ENCODE measurements around the gene KRTAP2-1. TPM values are rescaled to one million over a fixed set of nuclear protein-coding genes. Genes with fewer than 3 reads are reported as not detected.
"Not testable (repeated sequence)": the region's sequence is repeated elsewhere in the genome, so short reads cannot be mapped to it uniquely, and the experiment has no call there.

KRTAP2-1 gene
- total RNA-seq, 4 donors from 2014 or later, result not detected

- TF ChIP-seq POLR2A (IDR thresholded peaks at IDR 0.05) (no peak), EP300 (IDR thresholded peaks at IDR 0.05) (no peak), CTCF (IDR thresholded peaks at IDR 0.05) (no peak)
- Histone ChIP-seq H3K36me3 (no peaks in the 10 kb centered on the region), H3K4me1 (no peaks in the 10 kb centered on the region), H3K9me3 (peaks cover 0 to under 1% (median 0%) of the 10 kb centered on the region in 4 donors), H3K27ac (no peak overlapping the region), H3K27me3 (peaks cover 0 to 11% of the 10 kb centered on the region in 2 donors), H3K4me3 (no peak overlapping the region)
- DNase-seq (ENCODE audit: low spot score in 2 of 2), result no peak
- 39 to 57% methylated on average over 2 of the region's 2 CpGs for WGBS, 2 donors
Measured at GRCh38 chr17:41049110-41049509, 2.0 kb upstream of the KRTAP2-1 start.

GRCh38 chr17:41048441-41048840 is 1.3 kb upstream of the KRTAP2-1 start:
- WGBS, 2 donors, result 56% methylated on average over 7 of the region's 7 CpGs

GRCh38 chr17:41042953-41043352 is 4.2 kb downstream of the KRTAP2-1 start:
- Histone ChIP-seq H3K9me3 (peaks cover 0 to 3% (median 0%) of the 10 kb centered on the region in 4 donors), H3K4me3 (no peak overlapping the region), H3K4me1 (no peaks in the 10 kb centered on the region), H3K27ac (no peak overlapping the region), H3K27me3 (peaks cover 0 to 1% of the 10 kb centered on the region in 2 donors), H3K36me3 (no peaks in the 10 kb centered on the region)
- DNase-seq (ENCODE audit: low spot score in 2 of 2), result no peak
- WGBS, 2 donors, result 92 to 100% methylated on average over 1 of the region's 1 CpG
- no peak for TF ChIP-seq CTCF (IDR thresholded peaks at IDR 0.05)
- no peak for TF ChIP-seq EP300 (IDR thresholded peaks at IDR 0.05)
- no peak for TF ChIP-seq POLR2A (IDR thresholded peaks at IDR 0.05)

More at GRCh38 chr17:41048441-41048840, 1.3 kb upstream of the KRTAP2-1 start:
- Histone ChIP-seq H3K36me3 (no peaks in the 10 kb centered on the region), H3K9me3 (peaks cover 0 to 3% (median 0%) of the 10 kb centered on the region in 4 donors), H3K27me3 (peaks cover 0 to 11% of the 10 kb centered on the region in 2 donors), H3K27ac (no peak overlapping the region), H3K4me3 (no peak overlapping the region), H3K4me1 (no peaks in the 10 kb centered on the region)
- DNase-seq (ENCODE audit: low spot score in 2 of 2), result no peak
- TF ChIP-seq CTCF (IDR thresholded peaks at IDR 0.05) (no peak), EP300 (IDR thresholded peaks at IDR 0.05) (no peak), POLR2A (IDR thresholded peaks at IDR 0.05) (no peak)

- not testable (repeated sequence) for H3K27me3 ChIP-seq; H3K4me3 ChIP-seq; DNase-seq (ENCODE audit: low spot score in 2 of 2); H3K36me3 ChIP-seq; H3K27ac ChIP-seq; H3K4me1 ChIP-seq; H3K9me3 ChIP-seq
- 80 to 91% methylated on average over 6 to 13 of the region's 14 CpGs for WGBS, 2 donors
Measured at GRCh38 chr17:41040783-41041571, 6.1 kb downstream of the KRTAP2-1 start, which contains the start of gene KRTAP1-1. Gene KRTAP1-1 (minus strand): TSS chr17:41041450. CDS start chr17:41041397, 53 bp downstream.

GRCh38 chr17:41037853-41038350 is 9.2 kb downstream of the KRTAP2-1 start:
- DNase-seq (ENCODE audit: low spot score in 2 of 2), result no peak
- Histone ChIP-seq H3K36me3 (no peaks in the 10 kb centered on the region), H3K4me3 (no peak overlapping the region), H3K27ac (no peak overlapping the region), H3K9me3 (no peaks in the 10 kb centered on the region), H3K4me1 (no peaks in the 10 kb centered on the region), H3K27me3 (no peaks in the 10 kb centered on the region)
- TF ChIP-seq POLR2A (IDR thresholded peaks at IDR 0.05), result no peak
- TF ChIP-seq EP300 (IDR thresholded peaks at IDR 0.05), result no peak
- no peak for TF ChIP-seq CTCF (IDR thresholded peaks at IDR 0.05)
- 68 to 72% methylated on average over 2 of the region's 2 CpGs for WGBS, 2 donors

GRCh38 chr17:41034346-41034935 is 12.7 kb downstream of the KRTAP2-1 start, which contains the start of gene KRTAP1-3:
Gene KRTAP1-3 (minus strand): TSS chr17:41034874. CDS start chr17:41034821, 53 bp downstream.
- not testable (repeated sequence) for H3K4me3 ChIP-seq; H3K36me3 ChIP-seq; DNase-seq (ENCODE audit: low spot score in 2 of 2); H3K9me3 ChIP-seq; H3K27ac ChIP-seq; H3K27me3 ChIP-seq; H3K4me1 ChIP-seq
- 91 to 93% methylated on average over 6 to 9 of the region's 10 CpGs for WGBS, 2 donors

All from tibial nerve (tissue), 4 donors.